ENCODE data around the gene FAH.

Gene FAH

DNA sequence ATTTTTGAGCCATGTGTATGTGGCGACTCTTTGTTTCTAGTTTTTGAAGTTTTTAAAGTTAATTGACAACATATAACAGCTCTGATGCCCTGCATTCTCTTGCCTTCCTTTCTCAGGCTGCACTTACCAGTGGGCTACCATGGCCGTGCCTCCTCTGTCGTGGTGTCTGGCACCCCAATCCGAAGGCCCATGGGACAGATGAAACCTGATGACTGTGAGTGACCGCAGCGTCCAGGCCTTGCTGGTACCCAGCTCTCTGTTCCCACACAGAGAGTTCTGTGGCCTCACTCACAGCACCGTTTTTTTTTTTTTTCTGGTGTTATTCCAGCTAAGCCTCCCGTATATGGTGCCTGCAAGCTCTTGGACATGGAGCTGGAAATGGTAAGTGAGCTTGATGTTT, 15.1 kb downstream of the FAH start:
- H3K9me2 ChIP-seq (replicated peaks; ENCODE audit: low read depth, low read length): no peaks in the 10 kb centered on the region
- H3K27me3 ChIP-seq (ENCODE audit: insufficient read depth, low read length, poor library complexity, severe bottlenecking): no peaks in the 10 kb centered on the region
- no peaks in the 10 kb centered on the region for H3K4me1 ChIP-seq (ENCODE audit: insufficient read depth, low read length, poor library complexity, severe bottlenecking)
- no peak overlapping the region for H3K9ac ChIP-seq (ENCODE audit: low read depth, low read length, poor library complexity, severe bottlenecking)
- TF ChIP-seq, protein P1, sequence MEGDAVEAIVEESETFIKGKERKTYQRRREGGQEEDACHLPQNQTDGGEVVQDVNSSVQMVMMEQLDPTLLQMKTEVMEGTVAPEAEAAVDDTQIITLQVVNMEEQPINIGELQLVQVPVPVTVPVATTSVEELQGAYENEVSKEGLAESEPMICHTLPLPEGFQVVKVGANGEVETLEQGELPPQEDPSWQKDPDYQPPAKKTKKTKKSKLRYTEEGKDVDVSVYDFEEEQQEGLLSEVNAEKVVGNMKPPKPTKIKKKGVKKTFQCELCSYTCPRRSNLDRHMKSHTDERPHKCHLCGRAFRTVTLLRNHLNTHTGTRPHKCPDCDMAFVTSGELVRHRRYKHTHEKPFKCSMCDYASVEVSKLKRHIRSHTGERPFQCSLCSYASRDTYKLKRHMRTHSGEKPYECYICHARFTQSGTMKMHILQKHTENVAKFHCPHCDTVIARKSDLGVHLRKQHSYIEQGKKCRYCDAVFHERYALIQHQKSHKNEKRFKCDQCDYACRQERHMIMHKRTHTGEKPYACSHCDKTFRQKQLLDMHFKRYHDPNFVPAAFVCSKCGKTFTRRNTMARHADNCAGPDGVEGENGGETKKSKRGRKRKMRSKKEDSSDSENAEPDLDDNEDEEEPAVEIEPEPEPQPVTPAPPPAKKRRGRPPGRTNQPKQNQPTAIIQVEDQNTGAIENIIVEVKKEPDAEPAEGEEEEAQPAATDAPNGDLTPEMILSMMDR (conservative IDR thresholded peaks at IDR 0.05; ENCODE audit: low read length): no peak
- no peak for TF ChIP-seq EZH2phosphoT487 (IDR thresholded peaks at IDR 0.05; ENCODE audit: borderline replicate concordance)
- H3K4me3 ChIP-seq (ENCODE audit: low read length, poor library complexity, severe bottlenecking): no peak overlapping the region
- H4K20me1 ChIP-seq (ENCODE audit: insufficient read depth, low read length, poor library complexity, severe bottlenecking): no peaks in the 10 kb centered on the region
- H3K4me2 ChIP-seq (ENCODE audit: low read depth, low read length, poor library complexity, severe bottlenecking): no peak overlapping the region
- no peak overlapping the region for H2AFZ ChIP-seq (ENCODE audit: low read length)
- H3K79me2 ChIP-seq (ENCODE audit: insufficient read depth, low read length): no peaks in the 10 kb centered on the region
- peaks cover under 1% of the 10 kb centered on the region; the same call in 1 of the 2 replicates for H3K36me3 ChIP-seq (ENCODE audit: insufficient read depth, low read length)
- H3F3A ChIP-seq (ENCODE audit: low read depth): no peaks in the 10 kb centered on the region
- no peaks in the 10 kb centered on the region for H3K9me3 ChIP-seq (ENCODE audit: insufficient read depth, low read depth, low read length)

DNA sequence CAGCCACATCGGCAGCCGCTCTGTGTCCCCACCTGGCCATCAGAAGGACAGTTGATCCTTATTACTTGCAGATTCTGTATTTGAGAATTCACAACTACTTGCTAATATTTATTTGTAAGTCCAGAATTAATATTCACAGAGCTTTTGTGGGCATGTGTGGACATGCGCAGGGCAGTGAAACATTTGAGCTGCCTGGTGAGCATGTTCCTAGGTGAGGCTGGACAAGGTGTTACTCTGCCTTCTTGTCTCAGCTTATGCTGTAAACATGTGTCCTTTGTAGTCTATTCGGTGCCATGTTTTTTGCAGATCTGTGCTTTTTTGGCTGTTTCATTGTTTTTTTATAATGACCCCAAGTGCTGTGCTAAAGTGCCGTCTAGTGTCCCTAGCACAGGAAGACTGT, 15.6 kb downstream of the FAH start:
- Histone ChIP-seq H3F3A (ENCODE audit: low read depth) (no peaks in the 10 kb centered on the region), H3K9ac (ENCODE audit: low read depth, low read length, poor library complexity, severe bottlenecking) (no peak overlapping the region)

DNA sequence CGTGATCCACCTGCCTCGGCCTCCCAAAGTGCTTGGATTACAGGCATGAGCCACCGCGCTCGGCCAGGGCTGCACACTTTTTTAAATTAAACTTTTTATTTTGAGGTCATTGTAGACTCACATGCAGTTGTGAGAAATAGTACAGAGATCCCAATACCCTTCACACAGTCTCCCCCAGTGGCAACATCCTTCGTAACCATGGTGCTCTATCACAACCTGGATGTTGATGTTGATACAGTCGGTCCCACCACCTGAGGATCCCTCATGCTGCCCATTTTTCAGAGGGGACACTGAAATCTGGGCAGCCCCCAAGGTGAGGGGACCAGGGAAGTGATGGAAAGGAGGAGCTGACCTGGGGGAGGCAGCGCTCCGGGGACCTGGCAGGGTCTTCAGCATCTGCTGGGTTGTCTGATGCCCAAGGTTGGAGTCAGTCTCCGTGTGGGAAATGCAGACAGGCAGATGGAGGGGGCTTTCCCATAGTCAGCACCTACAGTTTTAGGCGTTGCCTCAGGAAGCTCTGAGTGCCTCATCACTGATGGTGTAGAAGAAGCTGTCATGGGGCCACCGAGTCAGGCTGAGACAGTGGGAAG, 17.1 kb downstream of the FAH start:
- Histone ChIP-seq H3K9me2 (replicated peaks; ENCODE audit: low read depth, low read length) (no peaks in the 10 kb centered on the region), H3K9ac (ENCODE audit: low read depth, low read length, poor library complexity, severe bottlenecking) (no peak overlapping the region), H3K79me2 (ENCODE audit: insufficient read depth, low read length) (no peaks in the 10 kb centered on the region), H2AFZ (ENCODE audit: low read length) (no peak overlapping the region), H3K9me3 (ENCODE audit: insufficient read depth, low read depth, low read length) (no peaks in the 10 kb centered on the region), H3K4me1 (ENCODE audit: insufficient read depth, low read length, poor library complexity, severe bottlenecking) (no peaks in the 10 kb centered on the region), H3K27me3 (ENCODE audit: insufficient read depth, low read length, poor library complexity, severe bottlenecking) (no peaks in the 10 kb centered on the region), H3K4me2 (ENCODE audit: low read depth, low read length, poor library complexity, severe bottlenecking) (no peak overlapping the region), H3K4me3 (ENCODE audit: low read length, poor library complexity, severe bottlenecking) (no peak overlapping the region), H3K36me3 (ENCODE audit: insufficient read depth, low read length) (no peaks in the 10 kb centered on the region; the same call in 1 of the 2 replicates), H3F3A (ENCODE audit: low read depth) (no peaks in the 10 kb centered on the region), H4K20me1 (ENCODE audit: insufficient read depth, low read length, poor library complexity, severe bottlenecking) (no peaks in the 10 kb centered on the region)
- TF ChIP-seq, protein P1 (conservative IDR thresholded peaks at IDR 0.05; ENCODE audit: low read length): no peak
- no peak for TF ChIP-seq EZH2phosphoT487 (IDR thresholded peaks at IDR 0.05; ENCODE audit: borderline replicate concordance)

More for the DNA sequence above, 15.6 kb downstream of the FAH start:
- Histone ChIP-seq H3K9me3 (ENCODE audit: insufficient read depth, low read depth, low read length) (no peaks in the 10 kb centered on the region), H2AFZ (ENCODE audit: low read length) (no peak overlapping the region), H3K79me2 (ENCODE audit: insufficient read depth, low read length) (no peaks in the 10 kb centered on the region), H4K20me1 (ENCODE audit: insufficient read depth, low read length, poor library complexity, severe bottlenecking) (no peaks in the 10 kb centered on the region), H3K27me3 (ENCODE audit: insufficient read depth, low read length, poor library complexity, severe bottlenecking) (no peaks in the 10 kb centered on the region), H3K4me1 (ENCODE audit: insufficient read depth, low read length, poor library complexity, severe bottlenecking) (no peaks in the 10 kb centered on the region), H3K4me2 (ENCODE audit: low read depth, low read length, poor library complexity, severe bottlenecking) (no peak overlapping the region), H3K4me3 (ENCODE audit: low read length, poor library complexity, severe bottlenecking) (no peak overlapping the region), H3K9me2 (replicated peaks; ENCODE audit: low read depth, low read length) (no peaks in the 10 kb centered on the region), H3K36me3 (ENCODE audit: insufficient read depth, low read length) (no peaks in the 10 kb centered on the region; the same call in 1 of the 2 replicates)
- TF ChIP-seq, protein P1 (conservative IDR thresholded peaks at IDR 0.05; ENCODE audit: low read length): no peak
- TF ChIP-seq EZH2phosphoT487 (IDR thresholded peaks at IDR 0.05; ENCODE audit: borderline replicate concordance): no peak
